ENCODE results near the gene NFIA. TPM values are rescaled to one million over a fixed set of nuclear protein-coding genes. Genes with fewer than 3 reads are reported as not detected.

The NFIA gene
- total and polyA plus RNA-seq, 8 donors, result 9.6 to 108 (median 37.2) TPM

GRCh38 chr1:61377242-61377958 lies 295.0 kb downstream of the NFIA start:
- H3K36me3 ChIP-seq, result peaks cover 0 to 4% (median 0%) of the 10 kb centered on the region in 4 donors
- TF ChIP-seq POLR2A (IDR thresholded peaks at IDR 0.05) (no peak), EP300 (IDR thresholded peaks at IDR 0.05) (no peak), POLR2AphosphoS5 (IDR thresholded peaks at IDR 0.05) (no peak), CTCF (IDR thresholded peaks at IDR 0.05) (no peak)
- H3K4me1 ChIP-seq, result no peaks in the 10 kb centered on the region
- H3K27ac ChIP-seq, result no peak overlapping the region
- 78 to 87% (median 86%) methylated on average over 7 of the region's 7 CpGs for WGBS, 5 donors
- H3K9me3 ChIP-seq, result no peaks in the 10 kb centered on the region
- DNase-seq, result no peak
- no peak overlapping the region for H3K4me3 ChIP-seq
- intact Hi-C loops (cut with DNase I; ENCODE audit: low total_unique reads), result no loop called here
- H3K27me3 ChIP-seq, result no peaks in the 10 kb centered on the region

GRCh38 chr1:61378494-61379180 lies 296.3 kb downstream of the NFIA start:
- intact Hi-C loops (cut with DNase I; ENCODE audit: low total_unique reads), result no loop called here
- TF ChIP-seq POLR2A (IDR thresholded peaks at IDR 0.05) (no peak), CTCF (IDR thresholded peaks at IDR 0.05) (no peak), POLR2AphosphoS5 (IDR thresholded peaks at IDR 0.05) (no peak), EP300 (IDR thresholded peaks at IDR 0.05) (no peak)
- 60 to 71% (median 68%) methylated on average over 4 of the region's 4 CpGs for WGBS, 5 donors
- Histone ChIP-seq H3K36me3 (peaks cover 2 to 13% (median 7%) of the 10 kb centered on the region in 4 donors), H3K27ac (no peak overlapping the region), H3K4me3 (no peak overlapping the region), H3K27me3 (no peaks in the 10 kb centered on the region), H3K4me1 (no peaks in the 10 kb centered on the region), H3K9me3 (no peaks in the 10 kb centered on the region)
- peak in 1 of 2 donors; percentile 38 for DNase-seq

GRCh38 chr1:61379693-61380092 lies 297.3 kb downstream of the NFIA start:
- no peak for TF ChIP-seq POLR2AphosphoS5 (IDR thresholded peaks at IDR 0.05)
- TF ChIP-seq EP300 (IDR thresholded peaks at IDR 0.05), result no peak
- TF ChIP-seq CTCF (IDR thresholded peaks at IDR 0.05), result no peak
- no peak for TF ChIP-seq POLR2A (IDR thresholded peaks at IDR 0.05)
- Histone ChIP-seq H3K4me3 (no peak overlapping the region), H3K27ac (no peak overlapping the region)

GRCh38 chr1:61380561-61380960 lies 298.2 kb downstream of the NFIA start:
- WGBS, 5 donors, result 79 to 91% (median 85%) methylated on average over 3 of the region's 3 CpGs

More at GRCh38 chr1:61379693-61380092, 297.3 kb downstream of the NFIA start:
- Histone ChIP-seq H3K36me3 (peaks cover 4 to 24% (median 17%) of the 10 kb centered on the region in 4 donors), H3K4me1 (no peaks in the 10 kb centered on the region), H3K27me3 (no peaks in the 10 kb centered on the region), H3K9me3 (no peaks in the 10 kb centered on the region)
- DNase-seq, result no peak
- intact Hi-C loops (cut with DNase I; ENCODE audit: low total_unique reads), result no loop called here
- WGBS, 5 donors, result 89 to 93% (median 93%) methylated on average over 2 of the region's 2 CpGs

More at GRCh38 chr1:61380561-61380960, 298.2 kb downstream of the NFIA start:
- no peaks in the 10 kb centered on the region for H3K27me3 ChIP-seq
- no peak overlapping the region for H3K27ac ChIP-seq
- no peak overlapping the region for H3K4me3 ChIP-seq
- DNase-seq, result no peak
- H3K4me1 ChIP-seq, result no peaks in the 10 kb centered on the region
- H3K9me3 ChIP-seq, result no peaks in the 10 kb centered on the region
- TF ChIP-seq POLR2A (IDR thresholded peaks at IDR 0.05) (no peak), CTCF (IDR thresholded peaks at IDR 0.05) (no peak), POLR2AphosphoS5 (IDR thresholded peaks at IDR 0.05) (no peak)
- intact Hi-C loops (cut with DNase I; ENCODE audit: low total_unique reads), result no loop called here
- peaks cover 4 to 26% (median 26%) of the 10 kb centered on the region in 4 donors for H3K36me3 ChIP-seq
